GM18951 (cell line): ENCODE results near the gene FIZ1.

Experiments
- POLR2A ChIP-seq: IDR thresholded peaks from 4 replicates; pipeline ENCODE4 v1.6.1; 2011; ENCODE audit warnings: mild to moderate bottlenecking; ENCODE audit not compliant: insufficient read length, insufficient read depth; ENCODE audit errors: extremely low read depth
- in situ Hi-C: fragments of 300-500 bp; cut with MboI; formaldehyde crosslinking; loops from one replicate; pipeline ENCODE4 v1.12.0; 2022; ENCODE audit warnings: low sequenced_read_pairs, mixed read lengths, inconsistent platforms; ENCODE audit not compliant: unreplicated experiment

The FIZ1 gene

GRCh38 chr19:55623561-55623960 is 24.2 kb upstream of the FIZ1 start:
- in situ Hi-C loops, result no loop called here
- no peak for TF ChIP-seq POLR2A

- TF ChIP-seq POLR2A, result no peak
- in situ Hi-C loops, result no loop called here
Observed at GRCh38 chr19:55623130-55623529, 23.8 kb upstream of the FIZ1 start.

GRCh38 chr19:55622242-55622969 is 23.1 kb upstream of the FIZ1 start:
- no peak for TF ChIP-seq POLR2A
- in situ Hi-C loops, result no loop called here

GRCh38 chr19:55621673-55622231 is 22.4 kb upstream of the FIZ1 start:
- in situ Hi-C loops, result no loop called here
- TF ChIP-seq POLR2A, result no peak

GRCh38 chr19:55621205-55621672 is 21.9 kb upstream of the FIZ1 start:
- TF ChIP-seq POLR2A, result no peak
- in situ Hi-C loops, result no loop called here

- in situ Hi-C loops, result no loop called here
- TF ChIP-seq POLR2A, result no peak
Observed at GRCh38 chr19:55620410-55621204, 21.3 kb upstream of the FIZ1 start.

GRCh38 chr19:55619286-55619685 is 20.0 kb upstream of the FIZ1 start:
- TF ChIP-seq POLR2A, result no peak
- in situ Hi-C loops, result no loop called here

- in situ Hi-C loops, result no loop called here
- TF ChIP-seq POLR2A, result no peak
Observed at GRCh38 chr19:55618426-55618825, 19.1 kb upstream of the FIZ1 start.

GRCh38 chr19:55617426-55617825 is 18.1 kb upstream of the FIZ1 start:
- in situ Hi-C loops, result no loop called here
- no peak for TF ChIP-seq POLR2A

- TF ChIP-seq POLR2A, result no peak
- in situ Hi-C loops, result no loop called here
Observed at GRCh38 chr19:55616395-55616875, 17.1 kb upstream of the FIZ1 start.

GRCh38 chr19:55615543-55616394 is 16.5 kb upstream of the FIZ1 start:
- no peak for TF ChIP-seq POLR2A
- in situ Hi-C loops, result no loop called here

GRCh38 chr19:55614711-55615542 is 15.6 kb upstream of the FIZ1 start:
- TF ChIP-seq POLR2A, result no peak
- in situ Hi-C loops, result no loop called here
